Neural progenitor cell (in vitro differentiated cells): ENCODE measurements around the gene DEXI. TPM values are rescaled to one million over a fixed set of nuclear protein-coding genes. Genes with fewer than 3 reads are reported as not detected.

Experiments used
- DNase-seq: peaks from one replicate; pipeline ENCODE4 v3.0.0-alpha.2; 2016; ENCODE audit warnings: low spot score
- H2AFZ ChIP-seq: fragments of 200-600 bp; sonication (generic); replicated peaks from 2 replicates; pipeline ENCODE4 v1.6.1; 2016; ENCODE audit warnings: antibody characterized with exemption
- H3F3A ChIP-seq: fragments of 200-600 bp; sonication (generic); 2 replicates; pipeline ENCODE4 v1.6.1; 2016; ENCODE audit warnings: antibody characterized with exemption, low read depth
- H3K27ac ChIP-seq: fragments of 200-600 bp; sonication (generic); 2 replicates; pipeline ENCODE4 v1.5.1; 2016; ENCODE audit warnings: mild to moderate bottlenecking
- H3K27me3 ChIP-seq: fragments of 200-600 bp; sonication (generic); 2 replicates; pipeline ENCODE4 v1.6.1; 2016; ENCODE audit warnings: mild to moderate bottlenecking, moderate library complexity
- H3K36me3 ChIP-seq: fragments of 200-600 bp; sonication (generic); 2 replicates; pipeline ENCODE4 v1.5.1; 2016
- H3K4me1 ChIP-seq: fragments of 200-600 bp; sonication (generic); 2 replicates; pipeline ENCODE4 v1.6.1; 2016; ENCODE audit warnings: mixed run types
- H3K4me2 ChIP-seq: fragments of 200-600 bp; sonication (generic); 2 replicates; pipeline ENCODE4 v1.6.1; 2016
- H3K4me3 ChIP-seq: fragments of 200-600 bp; sonication (generic); 2 replicates; pipeline ENCODE4 v1.5.1; 2016
- H3K79me2 ChIP-seq: fragments of 200-600 bp; sonication (generic); 2 replicates; pipeline ENCODE4 v1.6.1; 2016; ENCODE audit warnings: low read depth
- H3K9ac ChIP-seq: fragments of 200-600 bp; sonication (generic); 2 replicates; pipeline ENCODE4 v1.6.1; 2016
- H3K9me3 ChIP-seq: fragments of 200-600 bp; sonication (generic); 2 replicates; pipeline ENCODE4 v1.5.1; 2016; ENCODE audit warnings: low read depth
- H4K20me1 ChIP-seq: fragments of 200-600 bp; sonication (generic); 2 replicates; pipeline ENCODE4 v1.6.1; 2016; ENCODE audit warnings: low read depth
- H3K27ac Mint-ChIP-seq: 3 replicates; pipeline ENCODE4 v1.8.0; 2021; ENCODE audit warnings: mixed read lengths
- H3K27me3 Mint-ChIP-seq: 2 replicates; pipeline ENCODE4 v1.8.0; 2022; ENCODE audit warnings: low read depth, mild to moderate bottlenecking, inconsistent platforms, moderate library complexity, mixed read lengths; ENCODE audit not compliant: insufficient read depth
- H3K36me3 Mint-ChIP-seq: 3 replicates; pipeline ENCODE4 v1.8.0; 2021; ENCODE audit warnings: mixed read lengths
- H3K4me1 Mint-ChIP-seq: 3 replicates; pipeline ENCODE4 v1.8.0; 2021; ENCODE audit warnings: mixed read lengths
- H3K4me3 Mint-ChIP-seq: 3 replicates; pipeline ENCODE4 v1.8.0; 2021; ENCODE audit warnings: mild to moderate bottlenecking, moderate library complexity, mixed read lengths
- H3K9me3 Mint-ChIP-seq: 3 replicates; pipeline ENCODE4 v1.8.0; 2020; ENCODE audit warnings: mixed read lengths
- EZH2 ChIP-seq: fragments of 200-600 bp; sonication (generic); IDR thresholded peaks from 2 replicates; pipeline ENCODE4 v1.6.1; 2017; ENCODE audit warnings: antibody characterized with exemption, mild to moderate bottlenecking, moderate library complexity
- EZH2phosphoT487 ChIP-seq: fragments of 200-600 bp; sonication (generic); IDR thresholded peaks from 2 replicates; pipeline ENCODE4 v1.6.1; 2017; ENCODE audit warnings: antibody characterized with exemption
- total RNA-seq: library from RNA; depleted of rRNA; stranded (reverse); fragments of >200 nt; gene quantifications from 2 replicates; pipeline ENCODE4 v1.2.3, GENCODE V29; 2015; ENCODE audit warnings: low replicate concordance
- TF ChIP-seq, protein P1 (sequence below): fragments of 200-600 bp; sonication (generic); IDR thresholded peaks from 2 replicates; pipeline ENCODE4 v1.5.1; 2017; ENCODE audit warnings: antibody characterized with exemption, mild to moderate bottlenecking

The DEXI gene
- total RNA-seq, 1 donor from 2014 or later: 16.4 TPM

DNA sequence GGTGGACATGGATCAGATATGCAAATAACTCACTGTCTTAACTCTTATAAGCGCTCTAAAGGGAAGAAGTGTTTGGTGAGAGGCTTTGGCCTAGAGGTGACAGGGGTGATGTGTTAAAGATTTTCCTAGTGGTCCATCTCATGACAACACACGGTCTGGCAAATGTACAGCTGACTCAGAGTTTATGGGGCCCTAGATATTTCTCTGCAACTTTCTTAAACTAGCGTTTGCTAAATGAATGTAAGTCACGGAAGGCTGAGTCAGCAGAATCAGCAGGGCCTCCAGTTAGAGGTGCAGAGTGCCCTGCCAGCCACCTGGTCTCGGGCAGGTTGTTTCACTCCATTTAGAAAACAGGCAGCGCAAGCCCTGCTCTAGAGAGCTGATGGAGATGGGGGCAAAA, 42.2 kb upstream of the DEXI start:
- Histone ChIP-seq H3K4me1 (peaks cover 18% of the 10 kb centered on the region), H3K4me2 (no peak overlapping the region)
- H3K4me1 Mint-ChIP-seq: peaks cover 21% of the 10 kb centered on the region

DNA sequence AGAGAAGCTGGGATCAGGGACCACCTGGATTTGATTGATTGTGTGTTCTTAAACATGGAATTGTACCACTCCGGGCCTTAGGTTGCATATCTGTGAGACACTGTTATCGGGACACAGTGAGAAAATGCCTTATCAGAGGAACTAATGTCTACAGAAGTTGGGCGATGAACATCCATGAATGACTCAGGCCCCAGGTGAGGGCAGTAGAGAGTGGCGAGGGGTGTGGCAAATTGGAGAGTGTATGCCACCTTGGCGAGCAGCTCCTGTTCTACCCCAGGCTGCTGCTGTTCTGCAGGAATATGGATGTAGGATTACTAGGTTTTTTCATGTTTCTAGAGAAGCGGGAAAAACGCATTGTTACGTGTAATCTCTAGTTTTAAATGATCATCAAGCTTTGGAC, 40.9 kb upstream of the DEXI start:
- Mint-ChIP-seq H3K36me3 (peaks cover 10% of the 10 kb centered on the region), H3K27ac (no peak overlapping the region), H3K4me3 (no peak overlapping the region), H3K4me1 (peaks cover 35% of the 10 kb centered on the region), H3K27me3 (peaks cover 10% of the 10 kb centered on the region), H3K9me3 (no peaks in the 10 kb centered on the region)
- Histone ChIP-seq H3K9ac (no peak overlapping the region), H3K27me3 (no peaks in the 10 kb centered on the region), H3K9me3 (no peaks in the 10 kb centered on the region), H2AFZ (no peak overlapping the region), H3K4me3 (no peak overlapping the region), H4K20me1 (peaks cover under 1% of the 10 kb centered on the region), H3K79me2 (no peaks in the 10 kb centered on the region), H3K36me3 (no peaks in the 10 kb centered on the region), H3K4me2 (no peak overlapping the region), H3F3A (peaks cover 15% of the 10 kb centered on the region), H3K4me1 (peaks cover 30% of the 10 kb centered on the region), H3K27ac (no peak overlapping the region)
- TF ChIP-seq EZH2phosphoT487: no peak
- DNase-seq: no peak

More for the DNA sequence above, 42.2 kb upstream of the DEXI start:
- H3K9me3 Mint-ChIP-seq: no peaks in the 10 kb centered on the region
- TF ChIP-seq EZH2phosphoT487 (no peak), EZH2 (no peak)
- TF ChIP-seq, protein P1, sequence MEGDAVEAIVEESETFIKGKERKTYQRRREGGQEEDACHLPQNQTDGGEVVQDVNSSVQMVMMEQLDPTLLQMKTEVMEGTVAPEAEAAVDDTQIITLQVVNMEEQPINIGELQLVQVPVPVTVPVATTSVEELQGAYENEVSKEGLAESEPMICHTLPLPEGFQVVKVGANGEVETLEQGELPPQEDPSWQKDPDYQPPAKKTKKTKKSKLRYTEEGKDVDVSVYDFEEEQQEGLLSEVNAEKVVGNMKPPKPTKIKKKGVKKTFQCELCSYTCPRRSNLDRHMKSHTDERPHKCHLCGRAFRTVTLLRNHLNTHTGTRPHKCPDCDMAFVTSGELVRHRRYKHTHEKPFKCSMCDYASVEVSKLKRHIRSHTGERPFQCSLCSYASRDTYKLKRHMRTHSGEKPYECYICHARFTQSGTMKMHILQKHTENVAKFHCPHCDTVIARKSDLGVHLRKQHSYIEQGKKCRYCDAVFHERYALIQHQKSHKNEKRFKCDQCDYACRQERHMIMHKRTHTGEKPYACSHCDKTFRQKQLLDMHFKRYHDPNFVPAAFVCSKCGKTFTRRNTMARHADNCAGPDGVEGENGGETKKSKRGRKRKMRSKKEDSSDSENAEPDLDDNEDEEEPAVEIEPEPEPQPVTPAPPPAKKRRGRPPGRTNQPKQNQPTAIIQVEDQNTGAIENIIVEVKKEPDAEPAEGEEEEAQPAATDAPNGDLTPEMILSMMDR: no peak
- H3K4me3 ChIP-seq: no peak overlapping the region
- H3K79me2 ChIP-seq: no peaks in the 10 kb centered on the region
- no peaks in the 10 kb centered on the region for H3K9me3 ChIP-seq
- no peak for DNase-seq
- H3K27me3 ChIP-seq: no peaks in the 10 kb centered on the region
- peaks cover 7% of the 10 kb centered on the region for H3F3A ChIP-seq
- no peak overlapping the region for H3K27ac ChIP-seq
- H3K27ac Mint-ChIP-seq: peak overlapping the region; percentile 23
- no peak overlapping the region for H2AFZ ChIP-seq
- no peak overlapping the region for H3K9ac ChIP-seq
- H3K36me3 Mint-ChIP-seq: peaks cover 10% of the 10 kb centered on the region
- H4K20me1 ChIP-seq: peaks cover 3% of the 10 kb centered on the region
- no peak overlapping the region for H3K4me3 Mint-ChIP-seq
- H3K27me3 Mint-ChIP-seq: peaks cover 7% of the 10 kb centered on the region
- no peaks in the 10 kb centered on the region for H3K36me3 ChIP-seq

DNA sequence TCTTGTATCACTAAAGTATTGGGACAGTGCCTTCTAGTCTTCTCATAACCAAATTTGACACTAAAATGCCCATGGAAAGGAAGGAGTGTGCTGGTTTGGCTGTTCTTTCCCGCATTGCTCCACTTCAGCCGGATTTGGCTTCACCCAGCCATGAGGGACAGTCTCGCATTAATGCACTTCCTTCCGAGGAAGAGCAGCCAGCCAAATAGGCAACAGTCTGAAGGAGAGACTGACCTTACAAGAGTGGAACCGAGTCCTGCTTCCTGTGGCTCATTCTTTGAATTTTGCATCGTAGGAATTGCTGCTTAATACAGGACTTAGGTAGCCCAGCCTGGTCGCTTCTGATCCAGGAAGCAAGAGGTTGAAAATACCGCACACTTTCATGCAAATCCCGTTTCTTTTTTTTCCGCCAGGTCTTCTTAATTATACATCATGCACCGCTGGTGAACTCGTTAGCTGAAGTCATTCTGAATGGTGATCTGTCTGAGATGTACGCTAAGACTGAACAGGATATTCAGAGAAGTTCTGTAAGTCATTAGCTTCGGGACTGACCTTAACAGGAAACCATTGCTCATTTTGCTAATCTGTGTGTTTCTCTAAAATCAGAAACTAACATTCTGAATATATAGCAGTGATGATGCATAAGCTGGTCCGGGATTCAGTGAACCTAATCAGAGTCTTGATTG, 40.3 kb upstream of the DEXI start:
- Mint-ChIP-seq H3K36me3 (peaks cover 10% of the 10 kb centered on the region), H3K27ac (no peak overlapping the region), H3K9me3 (no peaks in the 10 kb centered on the region), H3K4me3 (no peak overlapping the region), H3K4me1 (peaks cover 38% of the 10 kb centered on the region), H3K27me3 (peaks cover 10% of the 10 kb centered on the region)
- Histone ChIP-seq H3K27ac (no peak overlapping the region), H3K9me3 (no peaks in the 10 kb centered on the region), H3K4me1 (peaks cover 30% of the 10 kb centered on the region), H3K4me2 (no peak overlapping the region), H4K20me1 (no peaks in the 10 kb centered on the region), H3K27me3 (no peaks in the 10 kb centered on the region), H3K79me2 (no peaks in the 10 kb centered on the region), H2AFZ (no peak overlapping the region), H3K36me3 (no peaks in the 10 kb centered on the region), H3K9ac (no peak overlapping the region), H3F3A (peaks cover 15% of the 10 kb centered on the region), H3K4me3 (no peak overlapping the region)
- TF ChIP-seq EZH2phosphoT487 (no peak), EZH2 (no peak)
- TF ChIP-seq, protein P1: no peak
- no peak for DNase-seq

DNA sequence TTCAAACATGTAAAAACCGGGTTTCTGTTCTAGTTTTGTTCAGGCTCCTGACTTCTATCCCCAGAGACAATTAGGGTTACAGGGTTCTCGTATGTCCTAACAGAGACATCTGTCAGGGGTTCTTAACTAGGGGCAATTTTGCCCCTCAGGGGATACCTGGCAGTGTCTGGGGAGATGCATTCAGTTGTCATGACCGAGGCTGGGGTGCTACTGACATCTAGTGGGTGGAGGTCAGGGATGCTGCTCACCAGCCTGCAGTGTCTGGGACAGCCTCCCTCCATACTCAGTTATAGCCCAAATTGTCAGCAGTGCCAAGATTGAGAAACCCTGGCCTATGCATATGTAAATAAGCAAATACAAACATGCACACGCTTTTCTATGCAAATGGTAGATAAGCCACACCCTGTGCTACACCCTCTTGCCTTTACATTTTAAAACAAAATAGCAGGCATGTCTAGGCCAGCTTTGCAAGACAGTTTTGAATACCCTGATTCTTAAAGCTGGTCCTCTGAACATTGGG, 39.5 kb upstream of the DEXI start:
- no peak overlapping the region for H2AFZ ChIP-seq
- Mint-ChIP-seq H3K4me3 (no peak overlapping the region), H3K9me3 (no peaks in the 10 kb centered on the region), H3K27ac (no peak overlapping the region), H3K4me1 (peaks cover 45% of the 10 kb centered on the region), H3K36me3 (peaks cover 10% of the 10 kb centered on the region), H3K27me3 (peaks cover 8% of the 10 kb centered on the region)
- H3K79me2 ChIP-seq: no peaks in the 10 kb centered on the region
- peaks cover 30% of the 10 kb centered on the region for H3K4me1 ChIP-seq
- no peaks in the 10 kb centered on the region for H3K9me3 ChIP-seq
- no peaks in the 10 kb centered on the region for H3K27me3 ChIP-seq
- TF ChIP-seq, protein P1: peak; percentile 40
- TF ChIP-seq EZH2: no peak
- H3K9ac ChIP-seq: no peak overlapping the region
- H3K27ac ChIP-seq: no peak overlapping the region
- no peak for DNase-seq
- no peaks in the 10 kb centered on the region for H4K20me1 ChIP-seq
- no peaks in the 10 kb centered on the region for H3K36me3 ChIP-seq
- peaks cover 15% of the 10 kb centered on the region for H3F3A ChIP-seq
- H3K4me3 ChIP-seq: no peak overlapping the region
- H3K4me2 ChIP-seq: no peak overlapping the region
